HEK293 (cell line): ENCODE results near the gene THEM5.

Experiments
- BCL11B ChIP-seq: fragments of 450-650 bp; formaldehyde crosslinking; IDR thresholded peaks from 2 replicates; pipeline ENCODE4 v1.5.1; 2016; ENCODE audit warnings: low read depth, missing biosample characterization, missing genetic modification characterization
- KLF1 ChIP-seq: fragments of 450-650 bp; formaldehyde crosslinking; IDR thresholded peaks from 2 replicates; pipeline ENCODE4 v1.5.1; 2016; ENCODE audit warnings: missing biosample characterization, missing genetic modification characterization
- SP3 ChIP-seq: fragments of 450-650 bp; formaldehyde crosslinking; IDR thresholded peaks from 2 replicates; pipeline ENCODE4 v1.5.1; 2016; ENCODE audit warnings: missing biosample characterization, missing genetic modification characterization
- WT1 ChIP-seq: fragments of 450-650 bp; formaldehyde crosslinking; IDR thresholded peaks from 2 replicates; pipeline ENCODE4 v1.5.1; 2016; ENCODE audit warnings: missing biosample characterization, missing genetic modification characterization
- ZBTB17 ChIP-seq: fragments of 450-650 bp; formaldehyde crosslinking; IDR thresholded peaks from 2 replicates; pipeline ENCODE4 v1.5.1; 2016; ENCODE audit warnings: missing biosample characterization, missing genetic modification characterization
- ZNF140 ChIP-seq: fragments of 450-650 bp; formaldehyde crosslinking; IDR thresholded peaks from 2 replicates; pipeline ENCODE4 v1.5.1; 2016; ENCODE audit warnings: missing biosample characterization, missing genetic modification characterization
- ZNF510 ChIP-seq: fragments of 450-650 bp; formaldehyde crosslinking; IDR thresholded peaks from 2 replicates; pipeline ENCODE4 v1.5.1; 2018; ENCODE audit warnings: mild to moderate bottlenecking, missing genetic modification characterization, missing biosample characterization; ENCODE audit not compliant: insufficient replicate concordance
- ZNF654 ChIP-seq: fragments of 450-650 bp; formaldehyde crosslinking; IDR thresholded peaks from 2 replicates; pipeline ENCODE4 v1.5.1; 2016; ENCODE audit warnings: low read depth, missing biosample characterization, missing genetic modification characterization
- ZNF830 ChIP-seq: fragments of 450-650 bp; IDR thresholded peaks from 2 replicates; pipeline ENCODE4 v1.5.0; 2018; ENCODE audit warnings: missing biosample characterization, missing genetic modification characterization, low read depth, mild to moderate bottlenecking, moderate library complexity
- TF ChIP-seq, protein P1 (sequence below): fragments of 450-650 bp; formaldehyde crosslinking; IDR thresholded peaks from 2 replicates; pipeline ENCODE4 v1.5.1; 2016; ENCODE audit warnings: missing biosample characterization, missing genetic modification characterization
- TF ChIP-seq, protein P2 (sequence below): fragments of 450-650 bp; formaldehyde crosslinking; IDR thresholded peaks from 2 replicates; pipeline ENCODE4 v1.5.1; 2016; ENCODE audit warnings: missing biosample characterization, missing genetic modification characterization
- TF ChIP-seq, protein P3 (sequence below): fragments of 450-650 bp; formaldehyde crosslinking; IDR thresholded peaks from 2 replicates; pipeline ENCODE4 v1.5.1; 2016; ENCODE audit warnings: missing biosample characterization, missing genetic modification characterization

DNA sequence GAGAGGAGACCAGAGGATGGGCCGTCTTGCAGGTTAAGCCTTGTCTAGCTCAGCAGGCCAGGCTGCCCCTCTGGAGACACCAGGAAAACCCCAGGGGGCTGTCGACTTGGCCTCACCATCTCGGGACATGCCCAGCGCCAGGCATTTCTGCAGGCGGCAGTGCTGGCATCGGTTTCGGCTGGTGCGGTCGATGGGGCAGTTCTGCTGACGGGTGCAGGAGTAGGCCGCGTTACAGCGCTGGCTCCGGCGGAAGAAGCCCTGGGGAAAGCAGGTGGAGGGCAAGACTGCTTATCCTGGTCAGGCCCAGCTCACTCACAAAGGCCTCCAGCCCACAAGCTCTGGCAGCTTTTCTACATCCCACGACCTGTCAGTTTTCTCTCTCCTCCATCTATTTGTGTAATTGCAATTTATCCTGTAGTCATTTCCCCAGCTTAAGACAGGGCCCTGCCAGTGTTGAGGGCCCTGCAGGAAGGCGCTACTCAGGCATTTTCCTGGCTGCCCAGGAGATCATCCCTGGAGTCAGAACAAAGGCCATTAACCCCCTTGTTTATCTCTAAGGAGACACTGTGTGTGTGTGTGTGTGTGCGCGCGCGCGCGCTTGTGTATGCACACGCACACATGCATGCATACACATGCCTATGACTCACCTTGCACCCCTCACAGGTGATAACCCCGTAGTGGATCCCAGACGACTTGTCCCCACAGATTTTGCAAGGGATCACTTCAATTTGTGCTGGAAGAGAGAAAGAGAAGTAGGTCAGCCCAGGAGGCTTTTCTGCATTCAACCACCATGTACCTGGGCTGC lies 36.8 kb downstream of the THEM5 start:
- TF ChIP-seq BCL11B (tag by site-specific recombination) = no peak
- TF ChIP-seq, protein P1, sequence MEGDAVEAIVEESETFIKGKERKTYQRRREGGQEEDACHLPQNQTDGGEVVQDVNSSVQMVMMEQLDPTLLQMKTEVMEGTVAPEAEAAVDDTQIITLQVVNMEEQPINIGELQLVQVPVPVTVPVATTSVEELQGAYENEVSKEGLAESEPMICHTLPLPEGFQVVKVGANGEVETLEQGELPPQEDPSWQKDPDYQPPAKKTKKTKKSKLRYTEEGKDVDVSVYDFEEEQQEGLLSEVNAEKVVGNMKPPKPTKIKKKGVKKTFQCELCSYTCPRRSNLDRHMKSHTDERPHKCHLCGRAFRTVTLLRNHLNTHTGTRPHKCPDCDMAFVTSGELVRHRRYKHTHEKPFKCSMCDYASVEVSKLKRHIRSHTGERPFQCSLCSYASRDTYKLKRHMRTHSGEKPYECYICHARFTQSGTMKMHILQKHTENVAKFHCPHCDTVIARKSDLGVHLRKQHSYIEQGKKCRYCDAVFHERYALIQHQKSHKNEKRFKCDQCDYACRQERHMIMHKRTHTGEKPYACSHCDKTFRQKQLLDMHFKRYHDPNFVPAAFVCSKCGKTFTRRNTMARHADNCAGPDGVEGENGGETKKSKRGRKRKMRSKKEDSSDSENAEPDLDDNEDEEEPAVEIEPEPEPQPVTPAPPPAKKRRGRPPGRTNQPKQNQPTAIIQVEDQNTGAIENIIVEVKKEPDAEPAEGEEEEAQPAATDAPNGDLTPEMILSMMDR (tag by site-specific recombination) = no peak
- TF ChIP-seq, protein P2, sequence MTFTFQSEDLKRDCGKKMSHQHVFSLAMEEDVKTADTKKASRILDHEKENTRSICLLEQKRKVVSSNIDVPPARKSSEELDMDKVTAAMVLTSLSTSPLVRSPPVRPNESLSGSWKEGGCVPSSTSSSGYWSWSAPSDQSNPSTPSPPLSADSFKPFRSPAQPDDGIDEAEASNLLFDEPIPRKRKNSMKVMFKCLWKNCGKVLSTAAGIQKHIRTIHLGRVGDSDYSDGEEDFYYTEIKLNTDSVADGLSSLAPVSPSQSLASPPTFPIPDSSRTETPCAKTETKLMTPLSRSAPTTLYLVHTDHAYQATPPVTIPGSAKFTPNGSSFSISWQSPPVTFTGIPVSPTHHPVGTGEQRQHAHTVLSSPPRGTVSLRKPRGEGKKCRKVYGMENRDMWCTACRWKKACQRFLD (tag by site-specific recombination) = no peak
- no peak for TF ChIP-seq WT1 (tag by site-specific recombination)
- TF ChIP-seq ZNF140 (tag by site-specific recombination) = no peak
- no peak for TF ChIP-seq ZNF830
- TF ChIP-seq ZNF654 (tag by site-specific recombination) = no peak
- no peak for TF ChIP-seq ZBTB17 (tag by site-specific recombination)
- no peak for TF ChIP-seq ZNF510
- no peak for TF ChIP-seq KLF1 (tag by site-specific recombination)
- TF ChIP-seq, protein P3, sequence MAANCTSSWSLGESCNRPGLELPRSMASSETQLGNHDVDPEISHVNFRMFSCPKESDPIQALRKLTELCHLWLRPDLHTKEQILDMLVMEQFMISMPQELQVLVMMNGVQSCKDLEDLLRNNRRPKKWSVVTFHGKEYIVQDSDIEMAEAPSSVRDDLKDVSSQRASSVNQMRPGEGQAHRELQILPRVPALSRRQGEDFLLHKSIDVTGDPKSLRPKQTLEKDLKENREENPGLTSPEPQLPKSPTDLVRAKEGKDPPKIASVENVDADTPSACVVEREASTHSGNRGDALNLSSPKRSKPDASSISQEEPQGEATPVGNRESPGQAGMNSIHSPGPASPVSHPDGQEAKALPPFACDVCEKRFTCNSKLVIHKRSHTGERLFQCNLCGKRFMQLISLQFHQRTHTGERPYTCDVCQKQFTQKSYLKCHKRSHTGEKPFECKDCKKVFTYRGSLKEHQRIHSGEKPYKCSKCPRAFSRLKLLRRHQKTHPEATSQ (tag by site-specific recombination) = no peak
- no peak for TF ChIP-seq SP3
